Measurements from ENCODE around the gene ARHGAP4.

ARHGAP4 gene

DNA sequence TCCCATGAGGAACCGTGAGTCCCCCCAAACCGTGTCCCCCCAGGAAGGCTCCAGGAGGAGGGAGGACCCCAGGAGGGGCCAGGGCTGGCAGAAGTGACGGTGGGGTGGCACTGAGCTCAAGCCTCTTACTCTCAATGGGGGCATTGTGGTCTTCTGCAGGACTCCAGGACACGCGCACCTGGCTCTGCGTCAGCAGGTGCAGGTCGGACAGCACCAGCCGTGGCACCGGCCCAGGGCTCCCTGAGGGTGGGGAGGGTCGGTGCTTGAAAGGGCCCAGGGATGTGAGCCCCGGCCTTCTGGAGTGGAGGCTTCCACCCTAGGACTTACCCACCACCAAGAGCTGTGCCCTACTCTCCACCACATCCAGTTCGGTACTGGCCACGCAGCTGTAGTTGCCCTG, 58.4 kb downstream of the ARHGAP4 start:
- no peak overlapping the region for H3K27ac ChIP-seq
- TF ChIP-seq, protein P1, sequence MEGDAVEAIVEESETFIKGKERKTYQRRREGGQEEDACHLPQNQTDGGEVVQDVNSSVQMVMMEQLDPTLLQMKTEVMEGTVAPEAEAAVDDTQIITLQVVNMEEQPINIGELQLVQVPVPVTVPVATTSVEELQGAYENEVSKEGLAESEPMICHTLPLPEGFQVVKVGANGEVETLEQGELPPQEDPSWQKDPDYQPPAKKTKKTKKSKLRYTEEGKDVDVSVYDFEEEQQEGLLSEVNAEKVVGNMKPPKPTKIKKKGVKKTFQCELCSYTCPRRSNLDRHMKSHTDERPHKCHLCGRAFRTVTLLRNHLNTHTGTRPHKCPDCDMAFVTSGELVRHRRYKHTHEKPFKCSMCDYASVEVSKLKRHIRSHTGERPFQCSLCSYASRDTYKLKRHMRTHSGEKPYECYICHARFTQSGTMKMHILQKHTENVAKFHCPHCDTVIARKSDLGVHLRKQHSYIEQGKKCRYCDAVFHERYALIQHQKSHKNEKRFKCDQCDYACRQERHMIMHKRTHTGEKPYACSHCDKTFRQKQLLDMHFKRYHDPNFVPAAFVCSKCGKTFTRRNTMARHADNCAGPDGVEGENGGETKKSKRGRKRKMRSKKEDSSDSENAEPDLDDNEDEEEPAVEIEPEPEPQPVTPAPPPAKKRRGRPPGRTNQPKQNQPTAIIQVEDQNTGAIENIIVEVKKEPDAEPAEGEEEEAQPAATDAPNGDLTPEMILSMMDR (IDR thresholded peaks at IDR 0.05) = no peak
- no peak for TF ChIP-seq ZFX (IDR thresholded peaks at IDR 0.05; ENCODE audit: borderline replicate concordance)

DNA sequence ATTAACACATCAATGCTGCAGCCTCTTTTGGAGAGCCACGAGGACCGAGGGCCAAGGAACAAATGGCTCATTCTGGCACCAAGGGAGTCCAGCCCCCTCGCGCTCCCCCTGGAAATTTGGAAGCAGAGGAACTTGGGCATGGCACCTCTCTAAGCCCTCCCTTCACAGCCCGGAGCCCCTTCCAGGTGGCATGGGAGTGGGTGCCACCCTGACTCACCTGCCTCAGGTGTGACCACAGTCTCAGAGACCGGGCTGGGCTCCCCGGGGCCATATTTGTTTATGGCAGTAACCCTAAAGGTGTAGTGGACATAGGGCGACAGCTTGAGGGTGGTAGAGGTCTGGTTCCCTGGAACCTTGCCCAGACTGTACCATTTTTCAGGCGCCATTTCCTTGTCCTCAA, 58.9 kb downstream of the ARHGAP4 start:
- H3K27ac ChIP-seq = no peak overlapping the region
- TF ChIP-seq, protein P1 (IDR thresholded peaks at IDR 0.05) = no peak
- TF ChIP-seq ZFX (IDR thresholded peaks at IDR 0.05; ENCODE audit: borderline replicate concordance) = no peak

DNA sequence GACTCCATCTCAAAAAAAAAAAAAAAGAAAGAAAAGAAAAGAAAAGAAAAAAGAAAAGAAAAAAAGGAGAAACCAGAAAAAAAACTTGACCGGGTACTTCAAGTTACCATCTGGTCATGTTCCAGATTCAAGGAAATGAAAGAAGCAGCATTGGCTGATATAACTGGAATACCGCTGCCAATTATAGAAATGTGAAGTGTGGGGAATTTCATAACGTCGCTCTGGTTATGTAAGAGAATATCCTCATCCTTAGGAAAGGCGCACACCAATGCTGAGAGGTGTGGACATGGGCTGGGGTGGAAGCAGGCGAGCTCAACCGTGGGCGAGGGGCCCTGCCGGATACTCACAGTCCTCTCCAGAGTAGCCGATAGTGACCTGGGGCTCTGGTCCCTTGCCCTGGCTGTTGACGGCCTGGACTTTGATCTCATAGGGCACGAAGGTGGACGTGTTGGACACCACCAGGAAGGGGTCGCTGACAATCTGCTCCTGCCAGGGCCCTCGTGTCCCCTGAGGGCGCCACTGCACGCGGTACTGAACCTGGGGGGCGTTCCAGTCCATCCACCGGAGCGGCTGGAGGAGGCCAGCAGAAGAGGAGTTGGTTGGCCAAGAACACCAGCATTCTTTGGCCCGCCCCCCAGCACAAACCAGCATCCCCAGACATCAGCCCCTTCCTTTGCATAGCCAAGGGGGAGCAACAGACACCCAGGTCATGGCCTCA, 59.6 kb downstream of the ARHGAP4 start:
- TF ChIP-seq, protein P1 (IDR thresholded peaks at IDR 0.05) = no peak
- no peak for TF ChIP-seq ZFX (IDR thresholded peaks at IDR 0.05; ENCODE audit: borderline replicate concordance)
- no peak overlapping the region for H3K27ac ChIP-seq

DNA sequence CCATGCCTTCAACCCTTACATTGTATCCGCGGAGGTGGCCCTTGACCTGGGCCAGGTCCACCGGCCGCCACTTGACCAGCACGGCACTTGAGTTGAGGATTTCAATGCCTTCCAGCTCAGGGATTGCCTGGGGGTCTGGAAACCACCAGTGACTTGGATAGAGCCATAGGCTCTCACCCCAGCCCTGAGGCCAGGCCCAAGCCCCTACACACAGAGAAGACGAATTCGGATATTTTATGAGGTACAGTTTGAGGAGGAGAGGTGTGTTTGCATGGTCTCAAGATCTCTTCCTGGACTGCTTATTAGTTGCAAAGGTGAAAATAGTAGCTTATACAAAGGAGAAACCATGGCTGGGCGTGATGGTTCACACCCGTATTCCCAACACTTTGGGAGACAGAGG, 60.4 kb downstream of the ARHGAP4 start:
- H3K27ac ChIP-seq = no peak overlapping the region
- no peak for TF ChIP-seq ZFX (IDR thresholded peaks at IDR 0.05; ENCODE audit: borderline replicate concordance)
- TF ChIP-seq, protein P1 (IDR thresholded peaks at IDR 0.05) = no peak

DNA sequence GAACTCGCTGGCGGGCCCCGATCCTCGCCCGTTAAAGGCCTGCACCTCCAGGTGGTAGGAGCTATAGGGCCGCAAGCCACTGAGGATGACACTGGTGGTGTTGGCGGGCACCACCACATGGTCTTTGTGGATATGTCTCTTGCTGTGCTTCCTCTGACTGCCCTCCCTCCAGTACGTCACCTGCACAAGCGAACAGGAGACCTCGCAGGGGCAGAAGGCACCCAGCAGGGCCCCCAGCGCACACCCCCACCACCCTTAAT, 60.8 kb downstream of the ARHGAP4 start:
- no peak overlapping the region for H3K27ac ChIP-seq
- TF ChIP-seq, protein P1 (IDR thresholded peaks at IDR 0.05) = no peak
- TF ChIP-seq ZFX (IDR thresholded peaks at IDR 0.05; ENCODE audit: borderline replicate concordance) = no peak

DNA sequence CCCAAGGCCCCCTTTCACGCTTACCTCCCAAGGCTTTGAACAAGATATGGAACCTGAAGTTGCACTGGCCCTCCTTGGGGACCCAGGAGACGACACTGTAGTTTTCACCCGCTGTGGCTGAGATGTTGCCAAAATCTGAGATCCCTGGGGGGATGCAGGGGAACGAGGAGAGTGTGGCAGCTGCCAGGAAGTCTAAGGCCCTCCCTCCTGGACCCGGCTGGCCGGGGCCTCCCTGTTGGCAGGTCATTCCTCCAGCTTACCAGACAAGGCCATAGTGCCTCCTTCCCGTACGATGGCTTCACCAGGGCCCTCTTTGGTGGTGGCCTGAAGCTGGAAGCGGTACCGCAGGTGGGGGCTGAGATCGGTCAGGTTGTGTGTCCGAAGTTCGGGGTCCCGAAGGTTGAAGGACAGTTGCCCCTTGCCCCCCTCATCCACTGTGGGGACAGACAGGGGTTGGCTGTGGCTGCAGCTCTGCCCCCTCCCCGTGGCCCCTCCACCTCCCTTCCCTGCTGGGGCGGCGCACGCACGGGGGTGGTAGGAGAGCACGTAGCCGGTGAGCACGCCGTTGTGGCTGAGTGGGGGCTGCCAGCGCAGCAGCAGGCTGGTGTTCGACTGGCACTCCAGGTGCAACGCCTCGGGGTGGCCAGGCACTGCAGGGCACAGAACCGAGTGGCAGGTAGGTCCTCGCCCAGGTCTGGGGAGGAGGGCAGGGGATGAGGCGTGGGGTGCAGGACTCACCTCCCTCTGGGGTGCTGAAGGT, 61.3 kb downstream of the ARHGAP4 start:
- no peak overlapping the region for H3K27ac ChIP-seq
- TF ChIP-seq, protein P1 (IDR thresholded peaks at IDR 0.05) = no peak
- no peak for TF ChIP-seq ZFX (IDR thresholded peaks at IDR 0.05; ENCODE audit: borderline replicate concordance)

DNA sequence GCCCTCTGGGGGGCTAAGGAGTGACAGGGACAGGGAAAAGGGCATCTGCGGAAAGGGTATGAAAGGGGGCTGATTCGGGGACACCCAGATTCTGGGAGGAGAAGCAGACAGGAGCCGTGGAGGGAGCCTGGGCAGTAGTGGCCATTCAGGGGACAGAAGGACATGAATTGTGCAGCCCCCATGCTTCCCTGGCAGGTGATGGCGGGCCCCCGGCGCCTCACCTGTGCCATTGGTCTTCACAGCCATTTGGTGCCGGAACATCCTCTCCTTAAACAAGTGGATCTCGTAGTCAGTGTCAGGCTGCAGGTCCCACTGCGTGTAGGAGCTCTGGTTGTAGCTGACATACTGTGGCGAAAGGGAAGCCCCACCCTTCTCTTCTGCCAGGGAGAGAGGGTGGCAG, 62.0 kb downstream of the ARHGAP4 start:
- TF ChIP-seq, protein P1 (IDR thresholded peaks at IDR 0.05) = no peak
- TF ChIP-seq ZFX (IDR thresholded peaks at IDR 0.05; ENCODE audit: borderline replicate concordance) = no peak
- no peak overlapping the region for H3K27ac ChIP-seq
